ENCODE data around the gene PPIF. TPM values are rescaled to one million over a fixed set of nuclear protein-coding genes. Genes with fewer than 3 reads are reported as not detected.
A peak's percentile ranks its signal among the peaks of the same experiment; 100 is the strongest.

PPIF gene
- total RNA-seq, 1 donor, result 29.6 TPM

- TF ChIP-seq CTCF (IDR thresholded peaks at IDR 0.05; ENCODE audit: insufficient read depth, low read length), result no peak
- no peak for DNase-seq (ENCODE audit: low read depth)
- no peak overlapping the region for H3K4me3 ChIP-seq (ENCODE audit: low read depth, low read length)
Measured at GRCh38 chr10:79393221-79393923, 46.1 kb downstream of the PPIF start.

GRCh38 chr10:79393924-79394610, 46.8 kb downstream of the PPIF start:
- no peak overlapping the region for H3K4me3 ChIP-seq (ENCODE audit: low read depth, low read length)
- no peak for TF ChIP-seq CTCF (IDR thresholded peaks at IDR 0.05; ENCODE audit: insufficient read depth, low read length)
- DNase-seq (ENCODE audit: low read depth), result no peak

- no peak overlapping the region for H3K4me3 ChIP-seq (ENCODE audit: low read depth, low read length)
- no peak for TF ChIP-seq CTCF (IDR thresholded peaks at IDR 0.05; ENCODE audit: insufficient read depth, low read length)
- DNase-seq (ENCODE audit: low read depth), result no peak
Measured at GRCh38 chr10:79394664-79395063, 47.4 kb downstream of the PPIF start.

GRCh38 chr10:79396520-79396919, 49.3 kb downstream of the PPIF start:
- no peak overlapping the region for H3K4me3 ChIP-seq (ENCODE audit: low read depth, low read length)
- TF ChIP-seq CTCF (IDR thresholded peaks at IDR 0.05; ENCODE audit: insufficient read depth, low read length), result no peak
- peak; percentile 29 for DNase-seq (ENCODE audit: low read depth)

- H3K4me3 ChIP-seq (ENCODE audit: low read depth, low read length), result no peak overlapping the region
- TF ChIP-seq CTCF (IDR thresholded peaks at IDR 0.05; ENCODE audit: insufficient read depth, low read length), result no peak
- no peak for DNase-seq (ENCODE audit: low read depth)
Measured at GRCh38 chr10:79397051-79397450, 49.8 kb downstream of the PPIF start.

GRCh38 chr10:79397575-79398303, 50.5 kb downstream of the PPIF start:
- peak; percentile 51 for DNase-seq (ENCODE audit: low read depth)

More at GRCh38 chr10:79397575-79398303, 50.5 kb downstream of the PPIF start:
- no peak overlapping the region for H3K4me3 ChIP-seq (ENCODE audit: low read depth, low read length)
- no peak for TF ChIP-seq CTCF (IDR thresholded peaks at IDR 0.05; ENCODE audit: insufficient read depth, low read length)
